ENCODE measurements around the gene BCAS3.

DNA sequence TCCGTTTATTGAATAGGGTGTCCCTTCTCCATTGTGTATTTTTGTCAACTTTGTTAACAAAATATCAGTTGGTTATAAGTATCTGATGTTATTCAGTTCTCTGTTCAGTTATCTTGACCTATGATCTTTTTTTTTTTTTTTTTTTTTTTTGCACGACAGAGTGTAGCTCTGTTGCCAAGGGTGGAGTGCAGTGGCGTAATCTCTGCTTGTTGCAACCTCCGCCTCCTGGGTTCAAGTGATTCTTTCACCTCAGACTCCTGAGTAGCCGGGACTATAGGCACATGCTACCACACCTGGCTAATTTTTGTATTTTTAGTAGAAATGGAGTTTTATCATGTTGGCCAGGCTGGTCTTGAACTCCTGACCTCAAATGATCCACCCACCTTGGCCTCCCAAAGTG lies 215.8 kb downstream of the BCAS3 start:
- TF ChIP-seq CTCF (IDR thresholded peaks at IDR 0.05; ENCODE audit: low read length) = no peak
- TF ChIP-seq EZH2 (IDR thresholded peaks at IDR 0.05; ENCODE audit: borderline replicate concordance, low read length) = no peak

All from OCI-LY1 (cell line).